GM10248 (cell line): ENCODE results near the gene CC2D2A.

Experiments
- CTCF ChIA-PET: fragments of 300-600 bp; sonication (Branson Sonifier 250); formaldehyde crosslinking; extraction: SDS; loops from one replicate; lab custom pipeline; 2021; ENCODE audit warnings: antibody characterized with exemption; lab: Yijun Ruan, JAX
- POLR2A ChIA-PET: fragments of 350-650 bp; sonication (Branson Sonifier 250); formaldehyde crosslinking; extraction: SDS; loops from one replicate; lab custom pipeline; 2020; ENCODE audit warnings: antibody characterized with exemption; lab: Yijun Ruan, JAX
- DNase-seq: peaks from one replicate; pipeline ENCODE4 v3.0.0; 2012; ENCODE audit errors: extremely low spot score
- CTCF ChIP-seq: IDR thresholded peaks from 2 replicates; pipeline ENCODE4 v1.5.1; 2012; ENCODE audit warnings: mild to moderate bottlenecking, low read depth; ENCODE audit errors: extremely low read depth, missing control alignments, control extremely low read depth

Gene CC2D2A

GRCh38 chr4:15575966-15576365 is 106.3 kb downstream of the CC2D2A start:
- DNase-seq = no peak
- no peak for TF ChIP-seq CTCF
- POLR2A ChIA-PET = no interaction called here
- CTCF ChIA-PET = no interaction called here

- DNase-seq = no peak
- POLR2A ChIA-PET = no interaction called here
- TF ChIP-seq CTCF = no peak
- CTCF ChIA-PET = interaction anchor here (0.6 to 2.4 kb wide), 4 partner anchors 9 to 305 kb away, joined by 3 to 7 read pairs (median 4); no protein-coding TSS in a partner anchor
Observed at GRCh38 chr4:15577508-15577907, 107.8 kb downstream of the CC2D2A start.

GRCh38 chr4:15584785-15585184 is 115.1 kb downstream of the CC2D2A start:
- ChIA-PET CTCF (no interaction called here), POLR2A (no interaction called here)
- no peak for TF ChIP-seq CTCF
- DNase-seq = no peak

GRCh38 chr4:15585331-15585730 is 115.6 kb downstream of the CC2D2A start:
- no peak for TF ChIP-seq CTCF
- POLR2A ChIA-PET = no interaction called here
- CTCF ChIA-PET = interaction anchor here (1.0 kb wide), 1 partner anchor 15 kb away, joined by 3 read pairs; no protein-coding TSS in a partner anchor
- DNase-seq = no peak

- POLR2A ChIA-PET = no interaction called here
- CTCF ChIA-PET = interaction anchor here (1.0 kb wide), 2 partner anchors 9 to 14 kb away, joined by 3 to 4 read pairs; no protein-coding TSS in a partner anchor
- no peak for DNase-seq
- TF ChIP-seq CTCF = no peak
Observed at GRCh38 chr4:15586066-15586465, 116.4 kb downstream of the CC2D2A start.

- POLR2A ChIA-PET = no interaction called here
- TF ChIP-seq CTCF = no peak
- DNase-seq = no peak
- CTCF ChIA-PET = no interaction called here
Observed at GRCh38 chr4:15587649-15588048, 118.0 kb downstream of the CC2D2A start.
